Neural cell (in vitro differentiated cells): ENCODE data around the gene KLHL11. TPM values are rescaled to one million over a fixed set of nuclear protein-coding genes. Genes with fewer than 3 reads are reported as not detected.

Experiments
- H2AFZ ChIP-seq: fragments of 200-600, 300-800 bp; sonication (generic), shearing (Covaris generic); 2 replicates; pipeline ENCODE4 v1.6.0; 2014; ENCODE audit warnings: low read depth, mild to moderate bottlenecking, antibody characterized with exemption, low read length, moderate library complexity
- H3F3A ChIP-seq: fragments of 200-600 bp; shearing (Covaris generic); 2 replicates; pipeline ENCODE4 v1.6.1; 2016; ENCODE audit warnings: mild to moderate bottlenecking, moderate library complexity, mixed read lengths, antibody characterized with exemption, low read length; ENCODE audit not compliant: insufficient read depth, poor library complexity, severe bottlenecking
- H3K27ac ChIP-seq: fragments of 200-600, 300-800 bp; sonication (generic), shearing (Covaris generic); 2 replicates; pipeline ENCODE4 v1.5.1; 2014; ENCODE audit warnings: mild to moderate bottlenecking, low read length, moderate library complexity
- H3K27me3 ChIP-seq: fragments of 300-800, 200-600 bp; sonication (generic), shearing (Covaris generic); 2 replicates; pipeline ENCODE4 v1.6.0; 2014; ENCODE audit warnings: mild to moderate bottlenecking, low read depth, low read length, moderate library complexity; ENCODE audit not compliant: insufficient read depth
- H3K36me3 ChIP-seq: fragments of 300-800, 200-600 bp; sonication (generic), shearing (Covaris generic); 2 replicates; pipeline ENCODE4 v1.5.1; 2014; ENCODE audit warnings: mild to moderate bottlenecking, antibody characterized with exemption, low read length, moderate library complexity; ENCODE audit not compliant: insufficient read depth
- H3K4me2 ChIP-seq: fragments of 300-800, 200-600 bp; sonication (generic), shearing (Covaris generic); 2 replicates; pipeline ENCODE4 v1.6.0; 2014; ENCODE audit warnings: mild to moderate bottlenecking, low read length
- H3K4me3 ChIP-seq: fragments of 300-800, 200-600 bp; sonication (generic), shearing (Covaris generic); 2 replicates; pipeline ENCODE4 v1.5.1; 2014; ENCODE audit warnings: mild to moderate bottlenecking, low read length, moderate library complexity
- H3K79me2 ChIP-seq: fragments of 200-600 bp; shearing (Covaris generic); replicated peaks from 2 replicates; pipeline ENCODE4 v1.6.0; 2014; ENCODE audit warnings: mild to moderate bottlenecking, low read length, moderate library complexity; ENCODE audit not compliant: insufficient read depth
- H3K9ac ChIP-seq: fragments of 300-800, 200-600 bp; sonication (generic), shearing (Covaris generic); 2 replicates; pipeline ENCODE4 v1.6.1; 2016; ENCODE audit warnings: mild to moderate bottlenecking, low read length, mixed read lengths
- H3K9me2 ChIP-seq: fragments of 200-600 bp; shearing (Covaris generic); 2 replicates; pipeline ENCODE4 v1.6.1; 2016; ENCODE audit warnings: mild to moderate bottlenecking, low read length, mixed read lengths; ENCODE audit not compliant: insufficient read depth
- H3K9me3 ChIP-seq: fragments of 200-600, 300-800 bp; sonication (generic), shearing (Covaris generic); 2 replicates; pipeline ENCODE4 v1.6.1; 2016; ENCODE audit warnings: mild to moderate bottlenecking, mixed run types, low read length, moderate library complexity, mixed read lengths
- H4K20me1 ChIP-seq: fragments of 200-600 bp; shearing (Covaris generic); 2 replicates; pipeline ENCODE4 v1.6.1; 2016; ENCODE audit warnings: mild to moderate bottlenecking, mixed run types; ENCODE audit not compliant: insufficient read depth
- EP300 ChIP-seq: fragments of 450-650 bp; conservative IDR thresholded peaks from 2 replicates; pipeline ENCODE4 v1.6.1; 2014; ENCODE audit warnings: antibody characterized with exemption, mild to moderate bottlenecking, moderate library complexity; ENCODE audit not compliant: poor library complexity, severe bottlenecking
- EZH2 ChIP-seq: fragments of 200-600, 300-800 bp; shearing (Covaris generic), sonication (generic); IDR thresholded peaks from 2 replicates; pipeline ENCODE4 v1.6.1; 2014; ENCODE audit warnings: antibody characterized with exemption, low read length, borderline replicate concordance, mild to moderate bottlenecking; ENCODE audit not compliant: insufficient read depth, poor library complexity, severe bottlenecking
- MXI1 ChIP-seq: fragments of 450-650 bp; conservative IDR thresholded peaks from 2 replicates; pipeline ENCODE4 v1.6.1; 2014; ENCODE audit warnings: antibody characterized with exemption, mild to moderate bottlenecking; ENCODE audit not compliant: poor library complexity, severe bottlenecking
- POLR2AphosphoS5 ChIP-seq: IDR thresholded peaks from 2 replicates; pipeline ENCODE4 v1.6.1; 2012
- RAD21 ChIP-seq: fragments of 450-650 bp; conservative IDR thresholded peaks from 2 replicates; pipeline ENCODE4 v1.6.1; 2014; ENCODE audit warnings: antibody characterized with exemption, mild to moderate bottlenecking, moderate library complexity
- REST ChIP-seq: IDR thresholded peaks from 2 replicates; pipeline ENCODE4 v1.6.1; 2012; ENCODE audit warnings: borderline replicate concordance
- SMC3 ChIP-seq: fragments of 450-650 bp; conservative IDR thresholded peaks from 2 replicates; pipeline ENCODE4 v1.6.1; 2014; ENCODE audit warnings: antibody characterized with exemption, mild to moderate bottlenecking, moderate library complexity; ENCODE audit not compliant: poor library complexity
- TAF1 ChIP-seq: IDR thresholded peaks from 2 replicates; pipeline ENCODE4 v1.6.1; 2012; ENCODE audit warnings: low read depth
- polyA plus RNA-seq: library from polyadenylated mRNA; depleted of rRNA; stranded (reverse); fragments of >200 nt; gene quantifications from 2 replicates; pipeline ENCODE4 v1.2.3, GENCODE V29; 2014
- TF ChIP-seq, protein P1 (sequence below): fragments of 450-650 bp; IDR thresholded peaks from 2 replicates; pipeline ENCODE4 v1.5.1; 2014; ENCODE audit warnings: antibody characterized with exemption, mild to moderate bottlenecking, moderate library complexity; ENCODE audit not compliant: poor library complexity, severe bottlenecking

The KLHL11 gene
- polyA plus RNA-seq, 1 donor from 2014 or later, result 30.3 TPM

DNA sequence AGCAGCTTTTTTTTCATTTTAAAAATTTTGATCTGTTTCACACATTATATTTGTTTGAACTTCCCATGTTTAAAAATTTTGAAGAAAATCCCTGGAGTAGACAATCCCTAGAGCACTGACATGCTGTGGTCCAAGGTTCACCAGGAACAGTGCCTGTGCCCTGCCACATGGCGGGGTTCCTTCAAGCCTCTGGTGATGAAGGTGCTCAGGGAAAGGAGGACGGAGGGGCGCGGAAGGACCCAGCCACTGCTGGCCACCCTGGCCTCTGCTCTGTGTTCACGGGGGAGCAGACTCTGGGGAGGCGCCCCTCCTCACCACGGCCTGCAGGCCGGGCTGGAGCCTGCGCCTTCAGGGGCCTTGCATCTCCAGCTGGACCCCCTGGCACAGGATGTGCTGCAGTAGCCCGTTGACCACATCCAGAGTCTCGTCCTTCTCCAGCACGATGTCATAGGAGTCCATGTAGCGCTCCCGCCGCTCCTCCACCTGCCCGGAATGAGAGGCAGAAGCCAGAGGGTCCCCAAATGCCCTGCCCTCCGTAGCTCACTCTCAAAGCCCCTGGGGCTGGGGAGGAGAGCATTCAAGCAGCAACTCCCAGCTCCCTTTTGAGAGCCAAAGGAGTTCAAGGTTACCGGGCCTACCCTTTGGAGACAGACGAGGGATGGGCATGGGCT, 39.9 kb downstream of the KLHL11 start:
- TF ChIP-seq EZH2 (no peak), SMC3 (no peak)
- no peak overlapping the region for H2AFZ ChIP-seq
- H3K9ac ChIP-seq, result no peak overlapping the region
- H3F3A ChIP-seq, result no peaks in the 10 kb centered on the region
- no peak overlapping the region for H3K27ac ChIP-seq
- H3K36me3 ChIP-seq, result no peaks in the 10 kb centered on the region
- H3K9me3 ChIP-seq, result no peaks in the 10 kb centered on the region
- H4K20me1 ChIP-seq, result no peaks in the 10 kb centered on the region
- no peak overlapping the region for H3K4me2 ChIP-seq
- no peaks in the 10 kb centered on the region for H3K79me2 ChIP-seq
- no peaks in the 10 kb centered on the region for H3K27me3 ChIP-seq
- no peak overlapping the region for H3K4me3 ChIP-seq
- H3K9me2 ChIP-seq, result no peaks in the 10 kb centered on the region

DNA sequence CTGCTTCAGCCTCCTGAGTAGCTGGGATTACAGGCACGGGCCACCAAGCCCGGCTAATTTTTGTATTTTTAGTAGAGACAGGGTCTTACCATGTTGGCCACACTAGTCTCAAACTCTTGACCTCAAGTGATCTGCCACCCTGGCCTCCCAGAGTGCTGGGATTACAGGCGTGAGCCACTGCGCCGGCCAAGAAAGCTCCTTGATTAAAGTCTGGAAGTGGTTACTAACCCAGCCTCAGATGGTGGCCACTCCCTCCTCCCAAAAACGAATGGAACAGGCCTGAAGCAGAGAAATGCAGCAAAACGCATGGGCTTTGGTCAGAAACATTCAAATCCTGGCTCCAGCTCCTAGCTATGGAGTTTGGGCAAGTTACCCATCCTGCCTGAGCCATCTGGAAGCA, 41.1 kb downstream of the KLHL11 start:
- Histone ChIP-seq H3K27ac (no peak overlapping the region), H3K79me2 (no peaks in the 10 kb centered on the region), H3K4me3 (no peak overlapping the region), H3F3A (no peaks in the 10 kb centered on the region), H3K9ac (no peak overlapping the region), H3K9me3 (no peaks in the 10 kb centered on the region), H3K4me2 (no peak overlapping the region), H4K20me1 (no peaks in the 10 kb centered on the region), H3K36me3 (no peaks in the 10 kb centered on the region), H3K27me3 (no peaks in the 10 kb centered on the region), H3K9me2 (no peaks in the 10 kb centered on the region), H2AFZ (no peak overlapping the region)
- TF ChIP-seq, protein P1, sequence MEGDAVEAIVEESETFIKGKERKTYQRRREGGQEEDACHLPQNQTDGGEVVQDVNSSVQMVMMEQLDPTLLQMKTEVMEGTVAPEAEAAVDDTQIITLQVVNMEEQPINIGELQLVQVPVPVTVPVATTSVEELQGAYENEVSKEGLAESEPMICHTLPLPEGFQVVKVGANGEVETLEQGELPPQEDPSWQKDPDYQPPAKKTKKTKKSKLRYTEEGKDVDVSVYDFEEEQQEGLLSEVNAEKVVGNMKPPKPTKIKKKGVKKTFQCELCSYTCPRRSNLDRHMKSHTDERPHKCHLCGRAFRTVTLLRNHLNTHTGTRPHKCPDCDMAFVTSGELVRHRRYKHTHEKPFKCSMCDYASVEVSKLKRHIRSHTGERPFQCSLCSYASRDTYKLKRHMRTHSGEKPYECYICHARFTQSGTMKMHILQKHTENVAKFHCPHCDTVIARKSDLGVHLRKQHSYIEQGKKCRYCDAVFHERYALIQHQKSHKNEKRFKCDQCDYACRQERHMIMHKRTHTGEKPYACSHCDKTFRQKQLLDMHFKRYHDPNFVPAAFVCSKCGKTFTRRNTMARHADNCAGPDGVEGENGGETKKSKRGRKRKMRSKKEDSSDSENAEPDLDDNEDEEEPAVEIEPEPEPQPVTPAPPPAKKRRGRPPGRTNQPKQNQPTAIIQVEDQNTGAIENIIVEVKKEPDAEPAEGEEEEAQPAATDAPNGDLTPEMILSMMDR, result no peak
- TF ChIP-seq TAF1, result no peak
- TF ChIP-seq EZH2, result no peak
- no peak for TF ChIP-seq REST
- TF ChIP-seq EP300, result no peak
- no peak for TF ChIP-seq RAD21
- TF ChIP-seq SMC3, result no peak
- TF ChIP-seq POLR2AphosphoS5, result no peak
- no peak for TF ChIP-seq MXI1
